HG03342 (cell line): ENCODE results near the gene SMAD6.

ENCODE experiments used
- ATAC-seq: cut with Tn5 transposase; IDR thresholded peaks from one replicate; pipeline ENCODE4 v1.9.1; 2021; ENCODE audit warnings: mild to moderate bottlenecking, moderate library complexity; ENCODE audit not compliant: unreplicated experiment

The SMAD6 gene

DNA sequence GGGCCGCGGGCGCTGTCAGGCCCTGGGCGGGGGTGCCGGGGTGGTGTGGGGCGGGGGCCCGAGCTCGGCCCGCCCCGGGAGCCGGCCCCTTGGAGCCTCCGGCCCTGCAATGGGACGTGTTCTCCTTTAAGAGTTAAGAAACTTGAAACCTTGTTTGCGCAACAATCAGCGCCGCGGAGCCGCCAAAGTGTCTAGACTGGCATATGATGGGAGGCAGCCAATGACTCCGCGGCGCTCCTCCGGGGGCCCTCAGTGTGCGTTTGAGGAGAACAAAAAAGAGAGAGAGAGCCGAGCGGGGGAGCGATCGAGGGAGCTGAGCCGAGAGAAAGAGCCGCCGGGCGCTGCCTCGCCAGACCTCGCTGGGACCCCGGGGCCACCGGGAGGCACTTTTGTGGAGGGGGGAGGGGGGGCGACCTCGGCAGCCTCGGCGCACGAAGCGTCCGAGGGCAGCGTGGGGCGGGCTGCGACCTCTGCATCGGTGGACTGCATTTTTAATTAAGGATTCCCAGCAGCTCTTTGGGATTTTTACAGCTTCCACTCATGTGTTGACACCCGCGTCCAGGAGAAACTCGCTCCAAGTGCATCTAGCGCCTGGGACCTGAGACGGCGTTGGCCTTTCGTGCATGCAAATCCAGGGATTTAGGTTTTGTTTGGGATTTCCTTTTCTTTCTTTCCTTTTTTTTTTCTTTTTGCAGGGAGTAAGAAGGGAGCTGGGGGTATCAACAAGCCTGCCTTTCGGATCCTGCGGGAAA lies at the start of gene SMAD6:
Gene SMAD6, plus strand, starts transcription at position 202 of the 752 bp plus-strand sequence. CDS start 1,023 bp downstream, outside the sequence.
- ATAC-seq: no peak

DNA sequence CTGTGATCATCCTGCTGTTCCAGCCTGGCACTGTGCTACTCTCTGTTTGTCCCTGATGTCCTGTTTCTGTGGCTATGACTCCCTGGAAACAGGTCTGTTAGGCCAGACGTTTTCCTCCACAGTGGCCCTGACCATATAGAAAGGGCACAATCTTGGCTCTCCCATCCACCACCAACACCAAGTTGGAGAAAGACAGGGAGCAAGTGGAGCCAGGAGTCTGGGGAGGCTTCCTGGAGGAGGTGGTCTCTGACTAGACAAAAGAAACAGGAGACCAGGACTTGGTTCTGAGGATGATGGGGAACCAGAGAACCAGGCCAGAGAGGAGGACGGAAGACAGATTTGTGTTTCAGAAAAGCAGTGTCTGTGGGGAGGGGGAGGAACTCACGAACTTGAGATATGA lies 49.2 kb upstream of the SMAD6 start:
- ATAC-seq: no peak

DNA sequence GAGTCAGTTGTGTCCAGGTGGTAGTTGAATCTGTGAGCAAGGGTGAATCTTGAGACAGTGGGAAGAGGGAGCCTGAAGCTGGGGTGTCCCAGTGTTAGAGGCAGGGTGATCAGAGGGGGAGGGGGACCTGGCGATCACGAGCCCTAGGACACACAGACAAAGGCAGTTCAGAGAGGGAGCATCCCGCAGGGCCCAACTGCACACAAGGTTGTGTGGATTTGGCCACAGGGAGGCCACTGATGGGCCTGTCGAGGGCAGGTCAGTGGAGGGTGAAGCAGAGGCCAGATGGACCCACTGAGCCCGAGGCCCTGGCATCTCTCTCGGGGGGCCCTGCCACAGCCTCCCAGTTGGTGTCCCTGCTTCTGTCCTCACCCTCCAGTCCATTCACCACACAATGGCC lies 48.6 kb upstream of the SMAD6 start:
- ATAC-seq: no peak

GRCh38 chr15:66653852-66654251 lies 48.2 kb upstream of the SMAD6 start:
- no peak for ATAC-seq

DNA sequence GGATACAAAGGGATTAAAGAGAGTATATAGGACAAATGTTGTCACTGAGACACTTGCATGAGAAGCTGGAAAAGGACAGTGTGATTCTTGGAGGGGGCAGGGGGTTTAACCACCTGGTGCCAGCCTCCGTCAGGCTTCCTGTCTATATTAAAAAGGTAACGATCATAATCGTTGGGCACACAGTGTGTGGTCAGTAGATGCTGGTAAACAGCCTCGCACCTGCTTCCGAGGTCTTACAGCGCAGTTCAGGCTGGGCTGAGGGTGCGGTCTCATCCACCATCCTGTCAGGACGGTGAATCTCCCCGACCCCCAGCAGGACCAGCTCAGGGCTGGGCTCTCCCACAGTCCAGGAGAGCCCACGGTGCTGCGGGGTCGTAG lies 47.7 kb upstream of the SMAD6 start:
- ATAC-seq: no peak

DNA sequence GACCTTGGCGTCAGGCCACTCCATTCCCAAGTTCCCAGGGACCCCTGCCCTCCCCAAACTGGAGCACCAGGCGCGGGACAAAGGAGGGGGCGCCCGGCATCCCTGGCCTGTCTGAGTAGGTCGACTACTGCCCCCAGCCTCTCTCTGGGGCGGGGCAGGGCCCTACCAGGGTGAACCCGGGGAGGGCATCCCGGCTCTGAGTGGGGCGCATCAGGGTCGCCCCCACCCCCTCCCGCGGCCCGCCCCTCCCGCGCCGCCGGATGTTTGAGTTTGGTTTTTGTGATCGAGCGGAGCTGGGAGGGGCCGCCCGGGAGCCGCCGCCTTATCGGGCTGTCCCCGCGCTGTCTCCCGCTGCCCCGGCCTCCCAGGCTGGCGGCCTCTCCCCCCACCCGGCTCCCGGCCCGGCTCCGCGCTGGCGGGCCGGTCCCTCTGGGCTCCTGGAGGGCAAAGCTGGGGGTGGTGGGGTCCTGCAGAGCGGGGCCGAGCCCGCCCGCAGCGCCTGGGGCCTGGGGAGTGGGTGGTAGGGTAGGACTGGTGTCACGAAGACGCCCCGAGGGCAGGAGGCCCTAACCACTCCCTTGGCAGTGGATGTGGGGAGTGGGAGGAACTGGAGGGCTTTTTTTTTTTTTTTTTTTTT lies 47.2 kb upstream of the SMAD6 start:
- no peak for ATAC-seq

GRCh38 chr15:66655511-66655910 lies 46.5 kb upstream of the SMAD6 start:
- ATAC-seq: no peak

DNA sequence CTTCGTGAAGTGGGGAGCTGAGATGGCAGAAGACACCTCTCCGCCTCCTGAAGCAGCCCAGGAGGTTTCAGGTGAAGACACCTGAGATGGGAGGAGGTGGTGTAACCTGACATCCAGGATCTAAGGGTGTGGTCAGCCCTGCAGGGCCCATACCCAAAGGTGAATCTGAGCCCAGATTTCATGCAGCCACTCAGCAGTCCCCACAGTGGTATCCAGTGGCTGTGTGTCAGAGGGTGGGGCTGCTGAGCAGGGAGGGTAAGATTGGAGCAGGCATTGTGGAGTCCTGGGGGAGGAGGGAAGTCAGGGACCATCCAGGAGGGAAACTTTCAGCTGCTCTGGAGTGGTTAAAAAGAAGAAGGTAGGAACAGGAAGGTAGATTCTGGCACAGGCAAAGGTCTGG lies 46.0 kb upstream of the SMAD6 start:
- ATAC-seq: no peak

DNA sequence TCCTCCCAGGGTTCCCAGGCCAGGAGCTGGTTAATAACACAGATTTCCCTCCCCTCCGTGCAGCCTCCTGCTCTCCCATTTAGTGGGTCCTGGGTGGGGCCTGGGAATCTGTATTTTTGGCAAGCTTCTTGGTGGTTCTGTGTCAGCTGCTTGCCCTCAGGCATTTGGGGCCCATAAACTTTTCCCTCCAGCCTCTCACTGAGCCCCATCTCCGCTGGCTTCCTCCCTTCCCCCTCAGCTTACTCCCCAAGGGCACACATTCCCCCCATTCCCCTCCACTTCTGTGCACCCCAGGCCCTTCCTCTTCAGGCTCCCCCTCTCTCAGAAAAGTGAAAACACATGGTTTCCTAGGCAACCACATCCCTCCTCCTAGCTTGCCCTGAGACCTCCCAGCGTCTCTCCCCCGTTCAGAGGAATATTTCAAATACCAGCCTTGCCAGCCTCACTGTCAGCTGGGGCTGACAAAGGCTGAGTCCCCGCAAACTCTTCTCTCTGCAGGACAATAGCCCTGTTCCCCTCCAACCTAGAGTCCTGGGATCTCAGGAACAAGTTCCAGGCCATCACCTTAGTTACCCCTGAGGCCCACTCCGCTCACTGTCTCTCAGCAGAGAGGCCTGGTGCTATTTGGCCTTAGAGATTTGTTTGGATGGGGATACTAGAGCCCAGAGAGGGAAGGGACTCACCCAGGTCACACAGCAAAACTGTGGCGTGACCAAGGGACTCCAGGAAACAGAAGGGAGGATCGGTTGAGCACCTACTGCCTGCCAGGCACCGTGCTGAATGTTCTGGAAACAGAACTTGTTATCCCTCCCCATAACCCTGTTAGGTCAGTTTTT lies 44.6 kb upstream of the SMAD6 start:
- no peak for ATAC-seq

DNA sequence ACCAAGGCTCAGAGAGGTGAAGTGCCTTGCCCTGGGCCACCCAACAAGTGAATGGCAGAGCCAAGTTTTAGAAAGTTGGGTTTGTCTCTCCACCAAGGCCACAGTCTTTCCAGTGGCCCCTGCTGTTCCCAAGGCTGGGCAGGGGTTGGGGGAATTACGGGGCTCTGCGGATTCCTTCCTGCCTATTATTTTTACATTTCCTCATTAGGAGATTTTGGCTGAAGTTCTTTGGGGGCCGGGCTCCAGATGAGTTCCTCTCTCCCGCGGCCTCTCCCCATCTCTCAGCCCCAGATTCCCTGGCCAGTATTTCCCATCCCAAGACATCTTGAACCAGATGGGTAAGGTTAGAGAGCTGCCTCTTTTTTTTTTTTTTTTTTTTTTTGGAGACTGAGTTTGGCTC lies 44.0 kb upstream of the SMAD6 start:
- no peak for ATAC-seq

GRCh38 chr15:66658855-66659254 lies 43.2 kb upstream of the SMAD6 start:
- ATAC-seq: no peak

GRCh38 chr15:66659384-66659783 lies 42.7 kb upstream of the SMAD6 start:
- ATAC-seq: no peak

- ATAC-seq: no peak
These were observed 40.5 kb upstream of the SMAD6 start for GRCh38 chr15:66661432-66662096.

DNA sequence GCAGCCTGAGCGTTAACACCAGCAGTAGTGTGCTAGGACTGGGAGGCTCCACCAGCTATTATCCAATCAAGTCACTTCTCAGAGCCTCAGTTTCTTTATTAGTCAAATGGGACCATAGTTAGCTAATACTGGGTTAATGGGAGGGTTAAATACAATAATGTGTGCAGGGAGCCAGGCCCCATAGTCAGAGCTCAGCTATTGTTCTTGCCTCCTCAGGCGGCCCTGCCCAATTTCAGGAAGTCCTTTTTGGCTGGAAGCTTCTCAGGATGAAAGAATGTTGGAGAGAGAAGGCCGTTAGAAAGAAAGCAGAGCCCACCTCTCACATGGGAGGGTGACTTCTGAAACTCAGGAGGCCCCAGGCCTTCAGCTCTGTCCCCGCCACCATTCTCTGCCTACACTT lies 39.5 kb upstream of the SMAD6 start:
- no peak for ATAC-seq

- no peak for ATAC-seq
These were observed 38.4 kb upstream of the SMAD6 start for GRCh38 chr15:66663664-66664063.

GRCh38 chr15:66670175-66670574 lies 31.9 kb upstream of the SMAD6 start:
- ATAC-seq: no peak

GRCh38 chr15:66670762-66671580 lies 31.1 kb upstream of the SMAD6 start:
- no peak for ATAC-seq

DNA sequence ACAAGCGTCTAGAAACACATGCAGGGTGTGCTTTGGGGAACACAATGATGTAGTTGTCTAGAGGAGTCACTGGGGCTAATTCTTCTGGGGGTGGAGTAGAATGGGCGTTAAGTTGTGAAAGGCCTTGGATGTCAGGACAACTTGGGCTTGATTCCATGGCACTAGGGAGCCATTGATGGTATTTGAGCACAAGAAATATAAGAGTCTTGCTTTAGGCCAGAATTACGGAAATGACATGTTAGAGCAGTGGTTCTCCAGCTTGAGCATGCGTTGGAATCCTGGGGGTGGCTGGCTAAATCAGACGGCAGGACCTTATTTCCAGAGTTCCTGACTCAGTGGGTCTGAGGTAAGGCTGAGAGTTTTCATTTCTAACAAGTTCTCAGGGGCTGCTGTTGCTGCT lies 29.2 kb upstream of the SMAD6 start:
- ATAC-seq: no peak

DNA sequence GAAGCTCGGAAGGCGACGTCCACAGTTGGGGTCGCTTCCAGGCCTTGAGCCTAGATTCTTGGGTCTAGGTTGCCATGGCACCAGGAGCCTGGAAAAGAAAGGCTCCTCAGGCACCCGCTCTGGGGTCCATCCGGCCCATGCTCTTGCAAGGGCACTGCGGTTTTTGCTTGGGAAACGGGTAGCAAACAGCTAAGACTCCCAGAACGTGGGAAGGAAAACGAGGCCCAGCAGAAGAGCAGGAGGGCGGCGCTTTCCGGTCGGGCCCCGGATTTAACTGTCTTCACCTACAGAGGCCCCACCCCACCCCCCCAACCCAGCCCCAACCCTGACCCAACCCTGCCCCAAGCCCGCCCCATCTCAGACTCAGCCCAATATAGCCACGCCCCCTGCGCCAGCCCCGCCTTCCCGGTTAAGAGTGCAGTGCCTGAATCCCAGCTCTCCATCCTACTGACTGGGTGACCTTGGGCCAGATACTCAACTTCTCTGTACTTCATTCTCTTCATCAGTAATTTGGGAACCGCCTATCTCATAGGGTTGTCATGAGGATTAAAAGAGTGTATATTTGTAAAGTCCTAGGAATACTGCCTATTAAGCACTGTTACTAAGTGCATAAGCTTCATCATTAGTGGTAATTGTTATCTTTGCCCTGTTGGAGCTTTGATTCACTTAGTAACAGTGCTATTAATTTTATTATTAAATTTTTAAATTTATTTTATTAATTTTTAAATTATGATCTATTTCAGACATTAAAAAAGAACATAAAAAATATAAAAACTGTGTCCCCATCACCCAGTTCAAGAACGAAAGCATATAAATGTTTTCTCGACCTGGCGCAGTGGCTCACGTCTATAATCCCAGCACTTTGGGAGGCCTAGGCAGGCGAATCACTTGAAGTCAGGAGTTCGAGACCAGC lies 28.4 kb upstream of the SMAD6 start:
- no peak for ATAC-seq
